SK-N-DZ (cell line): ENCODE data around the gene STYX. TPM values are rescaled to one million over a fixed set of nuclear protein-coding genes. Genes with fewer than 3 reads are reported as not detected.

Source experiments
- DNase-seq: peaks from one replicate; pipeline ENCODE4 v3.0.0-alpha.2; 2015; ENCODE audit warnings: low spot score
- polyA plus RNA-seq, 2 experiments: library from polyadenylated mRNA; depleted of rRNA; stranded (reverse); fragments of >200 nt; gene quantifications; 2 replicates each; pipeline ENCODE4 v1.2.3, GENCODE V29; 2014

STYX gene
- 4.8 and 5.5 TPM in 2 replicates for polyA plus RNA-seq (2014; cell fraction: cytosol; rRNA removed)
- 3.7 and 4.2 TPM in 2 replicates for polyA plus RNA-seq (2014; cell fraction: nucleus; rRNA removed)

- DNase-seq: peak; percentile 96
Observed at GRCh38 chr14:52729925-52730708, at the start of gene STYX. STYX (plus strand) TSS chr14:52730166; CDS start chr14:52730475, 309 bp downstream.

- no peak for DNase-seq
Observed at GRCh38 chr14:52683985-52684520, 45.9 kb upstream of the STYX start.

GRCh38 chr14:52686176-52686575, 43.8 kb upstream of the STYX start:
- no peak for DNase-seq

- DNase-seq: no peak
Observed at GRCh38 chr14:52690983-52691760, 38.8 kb upstream of the STYX start.

GRCh38 chr14:52692248-52692962, 37.6 kb upstream of the STYX start:
- no peak for DNase-seq

- DNase-seq: no peak
Observed at GRCh38 chr14:52693036-52693435, 36.9 kb upstream of the STYX start.

- DNase-seq: no peak
Observed at GRCh38 chr14:52693532-52693931, 36.4 kb upstream of the STYX start.

- peak; percentile 33 for DNase-seq
Observed at GRCh38 chr14:52694761-52695480, 35.0 kb upstream of the STYX start.

GRCh38 chr14:52695481-52696091, 34.4 kb upstream of the STYX start, which contains the start of gene ERO1A:
ERO1A (minus strand) TSS chr14:52695558; CDS start chr14:52695481, 77 bp downstream.
- peak; percentile 76 for DNase-seq

- DNase-seq: no peak
Observed at GRCh38 chr14:52700701-52701172, 29.2 kb upstream of the STYX start.

GRCh38 chr14:52701223-52701622, 28.7 kb upstream of the STYX start:
- no peak for DNase-seq

GRCh38 chr14:52703225-52703624, 26.7 kb upstream of the STYX start:
- DNase-seq: no peak

GRCh38 chr14:52703664-52704063, 26.3 kb upstream of the STYX start:
- no peak for DNase-seq

GRCh38 chr14:52706286-52706685, 23.7 kb upstream of the STYX start:
- peak; percentile 42 for DNase-seq

- DNase-seq: peak; percentile 93
Observed at GRCh38 chr14:52706724-52707706, 23.0 kb upstream of the STYX start, which contains the start of gene PSMC6. PSMC6 (plus strand) TSS chr14:52707200; CDS start chr14:52707220, 20 bp downstream.

GRCh38 chr14:52711666-52712065, 18.3 kb upstream of the STYX start:
- no peak for DNase-seq

GRCh38 chr14:52716155-52716554, 13.8 kb upstream of the STYX start:
- DNase-seq: no peak

- DNase-seq: no peak
Observed at GRCh38 chr14:52723514-52724359, 6.2 kb upstream of the STYX start.
